ENCODE data around the gene RTP2. TPM values are rescaled to one million over a fixed set of nuclear protein-coding genes. Genes with fewer than 3 reads are reported as not detected.

RTP2 gene
- total RNA-seq, 1 experiment from 2014 or later = not detected

DNA sequence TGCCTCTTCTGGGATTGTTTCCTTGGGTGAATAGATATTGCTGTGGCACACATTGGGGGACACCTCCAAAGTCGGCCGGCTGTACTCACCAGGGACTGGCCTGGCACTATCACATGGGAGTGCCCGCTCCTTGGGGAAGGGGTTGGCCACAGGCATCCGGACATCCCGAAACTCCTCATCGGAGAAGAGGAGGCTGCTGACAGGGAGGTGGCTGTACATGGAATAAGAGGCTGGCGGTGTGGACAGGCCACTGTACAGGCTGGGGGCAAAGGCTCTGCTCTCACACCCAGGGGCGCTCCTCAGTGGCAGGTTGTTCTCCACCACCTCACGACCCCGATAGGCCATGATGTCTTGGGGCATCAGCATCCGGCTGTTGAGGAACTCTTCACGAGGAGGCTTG lies 27.2 kb upstream of the RTP2 start:
- TF ChIP-seq, protein P1, sequence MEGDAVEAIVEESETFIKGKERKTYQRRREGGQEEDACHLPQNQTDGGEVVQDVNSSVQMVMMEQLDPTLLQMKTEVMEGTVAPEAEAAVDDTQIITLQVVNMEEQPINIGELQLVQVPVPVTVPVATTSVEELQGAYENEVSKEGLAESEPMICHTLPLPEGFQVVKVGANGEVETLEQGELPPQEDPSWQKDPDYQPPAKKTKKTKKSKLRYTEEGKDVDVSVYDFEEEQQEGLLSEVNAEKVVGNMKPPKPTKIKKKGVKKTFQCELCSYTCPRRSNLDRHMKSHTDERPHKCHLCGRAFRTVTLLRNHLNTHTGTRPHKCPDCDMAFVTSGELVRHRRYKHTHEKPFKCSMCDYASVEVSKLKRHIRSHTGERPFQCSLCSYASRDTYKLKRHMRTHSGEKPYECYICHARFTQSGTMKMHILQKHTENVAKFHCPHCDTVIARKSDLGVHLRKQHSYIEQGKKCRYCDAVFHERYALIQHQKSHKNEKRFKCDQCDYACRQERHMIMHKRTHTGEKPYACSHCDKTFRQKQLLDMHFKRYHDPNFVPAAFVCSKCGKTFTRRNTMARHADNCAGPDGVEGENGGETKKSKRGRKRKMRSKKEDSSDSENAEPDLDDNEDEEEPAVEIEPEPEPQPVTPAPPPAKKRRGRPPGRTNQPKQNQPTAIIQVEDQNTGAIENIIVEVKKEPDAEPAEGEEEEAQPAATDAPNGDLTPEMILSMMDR (IDR thresholded peaks at IDR 0.05; ENCODE audit: unreplicated experiment) = no peak
- Mint-ChIP-seq H3K27me3 (ENCODE audit: insufficient read depth, unreplicated experiment) (no peaks in the 10 kb centered on the region), H3K4me3 (ENCODE audit: unreplicated experiment) (no peak overlapping the region), H3K9me3 (ENCODE audit: unreplicated experiment) (no peaks in the 10 kb centered on the region), H3K27ac (ENCODE audit: low read depth, unreplicated experiment) (no peak overlapping the region), H3K36me3 (ENCODE audit: insufficient read depth, unreplicated experiment) (peaks cover 100% of the 10 kb centered on the region), H3K4me1 (ENCODE audit: insufficient read depth, unreplicated experiment) (no peaks in the 10 kb centered on the region)
- CTCF ChIA-PET = interaction anchor here (1.4 to 2.7 kb wide), 2 partner anchors 9 to 410 kb away, joined by 6 to 14 read pairs; no protein-coding TSS in a partner anchor
- DNase-seq (ENCODE audit: unreplicated experiment) = no peak
- intact Hi-C loops (cut with micrococcal nuclease) = no loop called here
- POLR2A ChIA-PET = interaction anchor here (1.5 kb wide), 1 partner anchor 10 kb away, joined by 5 read pairs; no protein-coding TSS in a partner anchor
- BruUV-seq (replicated peaks) = no TSS peak

DNA sequence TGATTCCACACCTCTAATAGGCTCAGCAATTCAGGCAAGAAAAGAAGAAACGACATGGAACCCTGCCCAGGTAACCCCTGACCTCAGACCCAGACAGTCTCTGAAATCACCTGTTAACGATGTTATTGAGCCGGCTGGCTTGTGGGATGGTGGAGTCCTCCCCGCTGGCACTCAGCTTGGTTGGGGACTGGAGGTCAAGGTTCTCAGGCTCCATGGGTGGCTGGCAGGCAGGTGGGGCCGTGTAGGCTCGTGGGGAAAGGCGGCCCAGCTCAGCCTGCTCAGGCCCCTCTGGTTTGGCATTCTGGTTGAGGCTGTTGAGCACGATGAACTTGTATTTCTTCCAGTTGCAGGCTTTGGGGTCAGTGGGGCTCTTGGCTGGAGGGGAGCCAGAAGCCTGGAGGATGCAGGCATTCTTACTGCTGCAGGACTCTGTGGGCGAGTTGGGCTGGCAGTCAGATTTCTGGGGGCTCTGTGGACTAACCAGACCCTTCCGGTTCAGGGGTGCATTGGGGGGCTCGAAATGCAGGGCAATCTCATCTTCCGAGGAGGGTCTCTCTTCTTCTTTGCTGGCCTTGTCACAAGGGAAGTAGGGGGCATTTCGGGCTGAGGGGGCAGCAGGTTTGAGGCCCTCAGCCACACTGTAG lies 26.7 kb upstream of the RTP2 start:
- TF ChIP-seq, protein P1 (IDR thresholded peaks at IDR 0.05; ENCODE audit: unreplicated experiment) = no peak
- Mint-ChIP-seq H3K36me3 (ENCODE audit: insufficient read depth, unreplicated experiment) (peaks cover 100% of the 10 kb centered on the region), H3K9me3 (ENCODE audit: unreplicated experiment) (no peaks in the 10 kb centered on the region), H3K27ac (ENCODE audit: low read depth, unreplicated experiment) (no peak overlapping the region), H3K27me3 (ENCODE audit: insufficient read depth, unreplicated experiment) (no peaks in the 10 kb centered on the region), H3K4me3 (ENCODE audit: unreplicated experiment) (no peak overlapping the region), H3K4me1 (ENCODE audit: insufficient read depth, unreplicated experiment) (no peaks in the 10 kb centered on the region)
- POLR2A ChIA-PET = interaction anchor here (0.6 kb wide), 1 partner anchor 1894 kb away, joined by 3 read pairs; no protein-coding TSS in a partner anchor
- CTCF ChIA-PET = no interaction called here
- intact Hi-C loops (cut with micrococcal nuclease) = no loop called here
- DNase-seq (ENCODE audit: unreplicated experiment) = no peak
- BruUV-seq (replicated peaks) = TSS peak; percentile 16

DNA sequence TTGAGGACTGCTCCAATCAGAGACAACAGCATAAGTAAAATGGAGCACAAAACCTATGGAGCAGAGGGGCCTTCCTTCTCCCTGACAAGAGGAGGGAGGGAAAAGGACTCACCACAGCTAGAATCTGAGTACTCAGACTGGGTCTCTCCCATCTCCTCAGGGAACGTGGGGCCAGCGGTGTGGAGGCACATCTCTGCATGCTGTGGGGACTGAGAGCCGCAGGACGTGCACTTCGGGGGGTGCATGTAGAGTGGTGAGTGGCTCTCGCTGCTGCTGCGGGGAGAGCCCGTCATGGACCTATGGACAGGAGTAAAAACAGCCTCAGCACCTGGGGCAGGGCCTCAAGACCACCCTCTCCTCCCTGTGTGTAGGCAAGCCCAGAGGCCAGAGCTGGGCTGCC lies 25.9 kb upstream of the RTP2 start:
- CTCF ChIA-PET = interaction anchor here (2.8 kb wide), 1 partner anchor 13 kb away, joined by 15 read pairs; no protein-coding TSS in a partner anchor
- H3K9me3 Mint-ChIP-seq (ENCODE audit: unreplicated experiment) = no peaks in the 10 kb centered on the region
- TF ChIP-seq, protein P1 (IDR thresholded peaks at IDR 0.05; ENCODE audit: unreplicated experiment) = no peak
- H3K36me3 Mint-ChIP-seq (ENCODE audit: insufficient read depth, unreplicated experiment) = peaks cover 100% of the 10 kb centered on the region
- intact Hi-C loops (cut with micrococcal nuclease) = no loop called here
- BruUV-seq (replicated peaks) = no TSS peak
- H3K4me3 Mint-ChIP-seq (ENCODE audit: unreplicated experiment) = no peak overlapping the region
- H3K27me3 Mint-ChIP-seq (ENCODE audit: insufficient read depth, unreplicated experiment) = no peaks in the 10 kb centered on the region
- POLR2A ChIA-PET = no interaction called here
- H3K4me1 Mint-ChIP-seq (ENCODE audit: insufficient read depth, unreplicated experiment) = no peaks in the 10 kb centered on the region
- DNase-seq (ENCODE audit: unreplicated experiment) = no peak
- H3K27ac Mint-ChIP-seq (ENCODE audit: low read depth, unreplicated experiment) = no peak overlapping the region

DNA sequence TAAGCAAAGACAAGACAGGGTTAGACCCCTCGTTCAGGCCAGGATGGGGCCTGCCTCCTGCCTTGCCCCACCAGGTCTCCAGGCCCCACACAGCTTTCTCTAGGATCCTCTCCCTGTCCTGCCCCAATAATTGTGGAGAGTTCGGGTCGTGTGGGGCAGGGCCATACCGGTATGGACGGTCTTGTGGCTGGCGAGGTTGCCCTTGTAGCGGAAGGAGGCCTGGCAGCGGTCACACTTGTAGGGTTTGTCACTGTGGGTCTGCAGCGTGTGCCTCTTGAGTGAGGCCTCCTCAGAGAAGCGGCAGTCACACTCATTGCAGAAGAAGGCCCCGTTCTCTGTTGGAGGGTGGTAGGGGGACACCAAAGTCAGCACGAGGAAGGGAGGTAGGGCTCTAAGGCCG lies 24.2 kb upstream of the RTP2 start:
- Mint-ChIP-seq H3K36me3 (ENCODE audit: insufficient read depth, unreplicated experiment) (peaks cover 100% of the 10 kb centered on the region), H3K27me3 (ENCODE audit: insufficient read depth, unreplicated experiment) (no peaks in the 10 kb centered on the region), H3K4me3 (ENCODE audit: unreplicated experiment) (no peak overlapping the region), H3K27ac (ENCODE audit: low read depth, unreplicated experiment) (no peak overlapping the region), H3K9me3 (ENCODE audit: unreplicated experiment) (no peaks in the 10 kb centered on the region), H3K4me1 (ENCODE audit: insufficient read depth, unreplicated experiment) (no peaks in the 10 kb centered on the region)
- ChIA-PET POLR2A (no interaction called here), CTCF (interaction anchor here (2.8 kb wide), 1 partner anchor 11 kb away, joined by 15 read pairs; no protein-coding TSS in a partner anchor)
- intact Hi-C loops (cut with micrococcal nuclease) = no loop called here
- no peak for DNase-seq (ENCODE audit: unreplicated experiment)
- TF ChIP-seq, protein P1 (IDR thresholded peaks at IDR 0.05; ENCODE audit: unreplicated experiment) = no peak
- no TSS peak for BruUV-seq (replicated peaks)
